OCI-LY3 (cell line): ENCODE results near the gene ATP1A1.

Experiments used
- EZH2phosphoT487 ChIP-seq: fragments of 200-600 bp; shearing (Covaris generic); IDR thresholded peaks from 2 replicates; pipeline ENCODE4 v1.6.1; 2018; ENCODE audit warnings: antibody characterized with exemption, mixed run types, low read depth
- TF ChIP-seq, protein P1 (sequence below): fragments of 200-600, 300-600 bp; sonication (generic); IDR thresholded peaks from 2 replicates; pipeline ENCODE4 v1.5.1; 2014; ENCODE audit warnings: antibody characterized with exemption, low read length, low read depth

DNA sequence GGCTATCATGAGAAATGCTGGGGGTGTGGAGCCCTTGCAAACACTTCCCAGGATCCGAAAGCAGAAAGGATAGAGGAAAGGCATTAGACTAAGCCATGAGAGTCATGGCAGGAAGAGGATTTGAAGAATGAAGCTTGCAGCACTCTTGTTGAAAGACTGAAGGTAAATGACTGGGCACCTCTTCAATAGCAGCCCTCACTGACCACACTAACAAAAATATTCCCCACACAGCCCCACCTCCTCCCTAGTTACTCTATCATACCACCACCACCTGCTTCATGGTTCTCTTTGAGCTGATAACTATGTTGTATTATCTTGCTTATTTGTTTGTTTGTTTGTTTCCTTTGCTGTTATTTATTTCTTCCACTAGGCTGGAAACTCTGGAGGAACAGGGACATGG is 13.2 kb upstream of the ATP1A1 start:
- TF ChIP-seq, protein P1, sequence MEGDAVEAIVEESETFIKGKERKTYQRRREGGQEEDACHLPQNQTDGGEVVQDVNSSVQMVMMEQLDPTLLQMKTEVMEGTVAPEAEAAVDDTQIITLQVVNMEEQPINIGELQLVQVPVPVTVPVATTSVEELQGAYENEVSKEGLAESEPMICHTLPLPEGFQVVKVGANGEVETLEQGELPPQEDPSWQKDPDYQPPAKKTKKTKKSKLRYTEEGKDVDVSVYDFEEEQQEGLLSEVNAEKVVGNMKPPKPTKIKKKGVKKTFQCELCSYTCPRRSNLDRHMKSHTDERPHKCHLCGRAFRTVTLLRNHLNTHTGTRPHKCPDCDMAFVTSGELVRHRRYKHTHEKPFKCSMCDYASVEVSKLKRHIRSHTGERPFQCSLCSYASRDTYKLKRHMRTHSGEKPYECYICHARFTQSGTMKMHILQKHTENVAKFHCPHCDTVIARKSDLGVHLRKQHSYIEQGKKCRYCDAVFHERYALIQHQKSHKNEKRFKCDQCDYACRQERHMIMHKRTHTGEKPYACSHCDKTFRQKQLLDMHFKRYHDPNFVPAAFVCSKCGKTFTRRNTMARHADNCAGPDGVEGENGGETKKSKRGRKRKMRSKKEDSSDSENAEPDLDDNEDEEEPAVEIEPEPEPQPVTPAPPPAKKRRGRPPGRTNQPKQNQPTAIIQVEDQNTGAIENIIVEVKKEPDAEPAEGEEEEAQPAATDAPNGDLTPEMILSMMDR: no peak
- no peak for TF ChIP-seq EZH2phosphoT487
